CD14-positive monocyte (primary cell): Measurements from ENCODE around the gene SRXN1. TPM values are rescaled to one million over a fixed set of nuclear protein-coding genes. Genes with fewer than 3 reads are reported as not detected.

ENCODE experiments used
- DNase-seq, 3 donors: peaks; one replicate each; pipeline ENCODE4 v3.0.0-alpha.2; 2011 to 2022
- H2AFZ ChIP-seq: 2 replicates; pipeline ENCODE4 v1.6.0; 2012; ENCODE audit warnings: mild to moderate bottlenecking, low read depth, low read length, inconsistent platforms; ENCODE audit not compliant: insufficient read depth, poor library complexity, severe bottlenecking
- H3K27ac ChIP-seq, 2 donors: 1 replicate in 1 of 2; 2 replicates in 1 of 2; pipeline ENCODE4 v1.5.1; 2012 to 2013; ENCODE audit warnings: low read length in 2 of 2, control low read depth in 1 of 2, inconsistent platforms in 1 of 2, low read depth in 1 of 2, mild to moderate bottlenecking in 1 of 2
- H3K27me3 ChIP-seq, 2 donors: one replicate each; pipeline versions ENCODE4 v1.6.0 to v1.6.1; 2011 to 2013; ENCODE audit warnings: low read length in 2 of 2; ENCODE audit not compliant: control insufficient read depth in 2 of 2, insufficient read depth in 2 of 2
- H3K36me3 ChIP-seq, 2 donors: replicated peaks in 1 of 2; 1 replicate in 1 of 2; 2 replicates in 1 of 2; pipeline versions ENCODE4 v1.5.1 to v1.6.1; 2012 to 2013; ENCODE audit warnings: low read length in 2 of 2, control low read depth in 1 of 2, inconsistent platforms in 1 of 2, mild to moderate bottlenecking in 1 of 2; ENCODE audit not compliant: insufficient read depth in 2 of 2, control insufficient read depth in 1 of 2
- H3K4me1 ChIP-seq, 2 donors: 1 replicate in 1 of 2; 2 replicates in 1 of 2; pipeline versions ENCODE4 v1.5.1 to v1.6.1; 2012 to 2013; ENCODE audit warnings: low read length in 2 of 2, control low read depth in 1 of 2, inconsistent platforms in 1 of 2, mild to moderate bottlenecking in 1 of 2, moderate library complexity in 1 of 2; ENCODE audit not compliant: insufficient read depth in 2 of 2, control insufficient read depth in 1 of 2
- H3K4me2 ChIP-seq: replicated peaks from 2 replicates; pipeline ENCODE3; 2012; ENCODE audit warnings: low read length, moderate library complexity, mild to moderate bottlenecking; ENCODE audit not compliant: poor library complexity, severe bottlenecking; ENCODE audit errors: extremely low read depth
- H3K4me3 ChIP-seq, 3 experiments: fragments of 200-600 bp in 1 of 3; sonication (generic) in 1 of 3; replicated peaks in 1 of 3; 1 replicate in 2 of 3; 2 replicates in 1 of 3; pipeline ENCODE4 v1.5.1; 2011 to 2013; ENCODE audit warnings: low read length in 3 of 3, mild to moderate bottlenecking in 3 of 3, control low read depth in 2 of 3, low read depth in 2 of 3, inconsistent platforms in 1 of 3, moderate library complexity in 1 of 3
- H3K79me2 ChIP-seq: 2 replicates; pipeline ENCODE4 v1.6.0; 2012; ENCODE audit warnings: mild to moderate bottlenecking, control low read depth, inconsistent platforms, low read length, moderate library complexity; ENCODE audit not compliant: insufficient read depth
- H3K9ac ChIP-seq: 2 replicates; pipeline ENCODE4 v1.6.0; 2017; ENCODE audit warnings: low read length, mild to moderate bottlenecking; ENCODE audit not compliant: insufficient read depth, poor library complexity, severe bottlenecking
- H3K9me3 ChIP-seq, 2 donors: replicated peaks in 1 of 2; 1 replicate in 1 of 2; 2 replicates in 1 of 2; pipeline versions ENCODE4 v1.5.1 to v1.6.1; 2012 to 2013; ENCODE audit warnings: low read length in 2 of 2, control low read depth in 1 of 2; ENCODE audit not compliant: control insufficient read depth in 1 of 2, insufficient read depth in 1 of 2
- H4K20me1 ChIP-seq: 2 replicates; pipeline ENCODE4 v1.6.0; 2012; ENCODE audit warnings: mild to moderate bottlenecking, low read length, control low read depth, moderate library complexity; ENCODE audit not compliant: insufficient read depth
- H3K27ac Mint-ChIP-seq, 7 donors: one replicate each; pipeline ENCODE4 v1.8.0; 2020; ENCODE audit warnings: mild to moderate bottlenecking in 7 of 7, mixed read lengths in 7 of 7, moderate library complexity in 6 of 7, inconsistent platforms in 2 of 7
- H3K27me3 Mint-ChIP-seq, 3 donors: one replicate each; pipeline ENCODE4 v1.8.0; 2021 to 2022; ENCODE audit warnings: low read depth in 3 of 3, mild to moderate bottlenecking in 3 of 3, mixed read lengths in 3 of 3, moderate library complexity in 3 of 3, inconsistent platforms in 1 of 3
- H3K36me3 Mint-ChIP-seq, 2 donors: one replicate each; pipeline ENCODE4 v1.8.0; 2020; ENCODE audit warnings: mixed read lengths in 2 of 2, inconsistent platforms in 1 of 2, mild to moderate bottlenecking in 1 of 2
- H3K4me1 Mint-ChIP-seq: one replicate; pipeline ENCODE4 v1.8.0; 2020; ENCODE audit warnings: mild to moderate bottlenecking, mixed read lengths
- H3K4me3 Mint-ChIP-seq, 2 donors: one replicate each; pipeline ENCODE4 v1.8.0; 2020; ENCODE audit warnings: mild to moderate bottlenecking in 2 of 2, mixed read lengths in 2 of 2, moderate library complexity in 1 of 2
- H3K9me3 Mint-ChIP-seq, 7 donors: one replicate each; pipeline ENCODE4 v1.8.0; 2020 to 2022; ENCODE audit warnings: mixed read lengths in 7 of 7, mild to moderate bottlenecking in 6 of 7, moderate library complexity in 6 of 7, inconsistent platforms in 2 of 7
- CTCF ChIP-seq: fragments of 200-600 bp; IDR thresholded peaks from one replicate; pipeline ENCODE4 v1.8.0; 2022; ENCODE audit warnings: antibody characterized with exemption, mild to moderate bottlenecking
- WGBS: methylation state at CpG from one replicate; pipeline ENCODE4 v1.1.5; 2013; ENCODE audit warnings: missing lambda C conversion rate; ENCODE audit not compliant: insufficient coverage; 5-methylcytosine and 5-hydroxymethylcytosine counted together
- intact Hi-C, 2 donors: fragments of 100-400 bp; cut with micrococcal nuclease; formaldehyde crosslinking; loops; one replicate each; pipeline versions ENCODE4 v1.15.0 to v1.15.1; 2023
- polyA plus RNA-seq, 3 donors: library from polyadenylated mRNA; depleted of rRNA in 1 of 3; unstranded in 2 of 3; stranded (reverse) in 1 of 3; fragments of 300-500 nt in 2 of 3; fragments of >200 nt in 1 of 3; fragmentation: Illumina TruSeq in 2 of 3; gene quantifications; 1 replicate in 2 of 3; 2 replicates in 1 of 3; pipeline ENCODE4 v1.2.3, GENCODE V29; 2012 to 2021

SRXN1 gene
- polyA plus RNA-seq, 3 donors, result 33.5 to 62.4 (median 56.6) TPM

GRCh38 chr20:646107-646867 lies 6.7 kb downstream of the SRXN1 start:
- intact Hi-C loops, result loop anchor here in 1 of 2 donors (5.0 kb wide), 1 partner anchor 84 kb away; no protein-coding TSS in a partner anchor
- H3K4me1 Mint-ChIP-seq, result peaks cover 21% of the 10 kb centered on the region
- Histone ChIP-seq H3K9ac (no peak overlapping the region), H3K4me1 (peaks cover 7 to 12% of the 10 kb centered on the region in 2 donors), H3K36me3 (peaks cover 36 to 43% of the 10 kb centered on the region in 2 donors), H3K4me2 (no peak overlapping the region), H3K4me3 (no peak overlapping the region), H3K79me2 (peaks cover 10% of the 10 kb centered on the region), H3K9me3 (peaks cover 4 to 9% of the 10 kb centered on the region in 2 donors), H3K27ac (no peak overlapping the region), H3K27me3 (peaks cover 3 to 15% of the 10 kb centered on the region in 2 donors), H2AFZ (no peak overlapping the region), H4K20me1 (peaks cover 66% of the 10 kb centered on the region)
- no peak for TF ChIP-seq CTCF
- H3K9me3 Mint-ChIP-seq, result peaks cover 0 to 14% (median 6%) of the 10 kb centered on the region in 7 donors
- DNase-seq, result no peak
- whole genome bisulfite sequencing, result 91% methylated on average over 10 of the region's 10 CpGs
- no peak overlapping the region for H3K4me3 Mint-ChIP-seq
- H3K36me3 Mint-ChIP-seq, result peaks cover 45 to 49% of the 10 kb centered on the region in 2 donors
- peak overlapping the region in 3 of 7 donors; percentile 6 to 60 (median 16) for H3K27ac Mint-ChIP-seq
- peaks cover 15 to 25% (median 24%) of the 10 kb centered on the region in 3 donors for H3K27me3 Mint-ChIP-seq

- H3K36me3 Mint-ChIP-seq, result peaks cover 38 to 42% of the 10 kb centered on the region in 2 donors
- Histone ChIP-seq H3K4me3 (no peak overlapping the region), H3K27ac (no peak overlapping the region), H3K4me2 (no peak overlapping the region), H3K27me3 (peaks cover 3 to 15% of the 10 kb centered on the region in 2 donors), H3K9me3 (peaks cover 4 to 9% of the 10 kb centered on the region in 2 donors), H3K9ac (no peak overlapping the region), H3K36me3 (peaks cover 34 to 37% of the 10 kb centered on the region in 2 donors), H3K4me1 (peaks cover 7 to 8% of the 10 kb centered on the region in 2 donors), H4K20me1 (peaks cover 58% of the 10 kb centered on the region), H2AFZ (no peak overlapping the region), H3K79me2 (peaks cover 4% of the 10 kb centered on the region)
- peak; percentile 99 for TF ChIP-seq CTCF
- 6% methylated on average over 13 of the region's 20 CpGs for WGBS
- intact Hi-C loops, result loop anchor here in 1 of 2 donors (5.0 kb wide), 1 partner anchor 83 kb away; no protein-coding TSS in a partner anchor
- H3K9me3 Mint-ChIP-seq, result peaks cover 0 to 14% (median 6%) of the 10 kb centered on the region in 7 donors
- no peak overlapping the region for H3K4me3 Mint-ChIP-seq
- DNase-seq, result peak; percentile 68 to 74 (median 72)
- H3K27me3 Mint-ChIP-seq, result peaks cover 15 to 27% (median 26%) of the 10 kb centered on the region in 3 donors
- H3K4me1 Mint-ChIP-seq, result peaks cover 15% of the 10 kb centered on the region
- H3K27ac Mint-ChIP-seq, result peak overlapping the region in 3 of 7 donors; percentile 45 to 71 (median 60)
Measured at GRCh38 chr20:645318-646106, 7.5 kb downstream of the SRXN1 start.
